Measurements from ENCODE around the gene DLGAP4.

GRCh38 chr20:36408219-36408618 is 102.1 kb downstream of the DLGAP4 start:
- no peak for TF ChIP-seq CTCF (IDR thresholded peaks at IDR 0.05)
- TF ChIP-seq MAX (IDR thresholded peaks at IDR 0.05): no peak
- TF ChIP-seq ESRRA (IDR thresholded peaks at IDR 0.05; ENCODE audit: borderline replicate concordance, low read length): no peak
